Activated CD8-positive, alpha-beta T cell treated with anti-CD3 and anti-CD28 coated beads for 36 hours (primary cell): ENCODE results near the gene SF3A2. TPM values are rescaled to one million over a fixed set of nuclear protein-coding genes. Genes with fewer than 3 reads are reported as not detected.

Experiments
- ATAC-seq: fragments of 200-7000 bp; cut with Tn5 transposase; one replicate; pipeline ENCODE4 v1.10.0; 2021; ENCODE audit warnings: mild to moderate bottlenecking, moderate library complexity
- CTCF ChIA-PET: fragments of 350-600 bp; sonication (Branson Sonifier 250); formaldehyde crosslinking; loops from one replicate; lab custom pipeline; 2021; ENCODE audit warnings: antibody characterized with exemption; lab: Charles Lee
- POLR2A ChIA-PET: fragments of 350-600 bp; sonication (Branson Sonifier 250); formaldehyde crosslinking; loops from one replicate; lab custom pipeline; 2021; ENCODE audit warnings: antibody characterized with exemption; lab: Charles Lee
- DNase-seq: peaks from one replicate; pipeline ENCODE4 v3.0.0-alpha.2; 2020
- H3K27ac Mint-ChIP-seq: one replicate; pipeline ENCODE4 v1.8.0; 2021; ENCODE audit warnings: mild to moderate bottlenecking, mixed read lengths
- H3K27me3 Mint-ChIP-seq: one replicate; pipeline ENCODE4 v1.8.0; 2021; ENCODE audit warnings: mixed read lengths
- H3K36me3 Mint-ChIP-seq: one replicate; pipeline ENCODE4 v1.8.0; 2021; ENCODE audit warnings: low read depth, mixed read lengths
- H3K4me1 Mint-ChIP-seq: one replicate; pipeline ENCODE4 v1.8.0; 2021; ENCODE audit warnings: low read depth, mixed read lengths
- H3K4me3 Mint-ChIP-seq: one replicate; pipeline ENCODE4 v1.8.0; 2021; ENCODE audit warnings: mild to moderate bottlenecking, moderate library complexity, mixed read lengths
- H3K9me3 Mint-ChIP-seq: one replicate; pipeline ENCODE4 v1.8.0; 2021; ENCODE audit warnings: mixed read lengths
- intact Hi-C: fragments of 100-400 bp; cut with micrococcal nuclease; formaldehyde crosslinking; loops from one replicate; pipeline ENCODE4 v1.10.0; 2022
- total RNA-seq, 2 experiments: library from RNA; stranded (reverse); gene quantifications; one replicate each; pipeline ENCODE4 v1.2.3, GENCODE V29; 2021
- TF ChIP-seq, protein P1 (sequence below): fragments of 200-600 bp; IDR thresholded peaks from one replicate; pipeline ENCODE4 v1.8.0; 2022; ENCODE audit warnings: antibody characterized with exemption, mild to moderate bottlenecking

SF3A2 gene
- total RNA-seq, 2 experiments from 2014 or later = 157 to 163 TPM

DNA sequence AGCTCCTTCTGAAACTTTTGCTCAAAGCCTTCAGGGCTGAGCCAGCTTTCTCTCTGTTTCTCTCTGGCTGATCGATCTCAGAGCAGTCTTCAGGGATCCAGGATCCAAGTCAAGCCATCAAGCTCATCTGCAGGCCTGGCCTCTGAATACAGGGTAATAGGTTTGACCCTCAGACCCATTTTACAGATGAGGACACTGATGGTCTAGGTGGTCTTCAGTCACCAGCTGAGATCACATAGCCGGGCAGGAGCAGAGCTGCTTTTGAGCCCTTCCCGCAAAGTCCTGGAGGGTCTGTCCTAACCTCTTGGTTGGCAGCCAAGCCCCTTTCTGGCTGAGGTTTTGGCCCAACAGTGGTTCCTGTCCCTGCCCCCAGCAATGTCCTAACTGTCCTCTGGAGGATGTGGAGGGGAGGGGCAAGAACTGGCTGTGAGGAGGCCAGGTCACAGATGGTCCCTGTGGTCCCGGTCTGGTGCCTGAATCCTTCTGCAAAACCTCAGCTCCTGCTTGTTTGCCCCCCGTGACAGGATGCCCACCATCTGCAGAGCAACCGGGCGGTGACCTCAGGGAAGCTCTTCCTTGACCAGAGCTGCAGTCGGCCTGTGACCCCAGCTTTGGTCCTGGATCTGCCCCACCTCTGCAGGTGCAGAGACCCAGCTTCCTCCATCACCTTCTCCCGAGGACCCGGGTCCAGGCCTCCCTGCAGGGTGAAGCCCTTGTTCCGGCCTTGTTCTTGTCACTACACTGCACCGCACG lies 51.1 kb downstream of the SF3A2 start:
- CTCF ChIA-PET = interaction anchor here (1.3 to 1.4 kb wide), 3 partner anchors 14 to 21 kb away, joined by 4 to 7 read pairs (median 6); no protein-coding TSS in a partner anchor
- intact Hi-C loops = no loop called here

DNA sequence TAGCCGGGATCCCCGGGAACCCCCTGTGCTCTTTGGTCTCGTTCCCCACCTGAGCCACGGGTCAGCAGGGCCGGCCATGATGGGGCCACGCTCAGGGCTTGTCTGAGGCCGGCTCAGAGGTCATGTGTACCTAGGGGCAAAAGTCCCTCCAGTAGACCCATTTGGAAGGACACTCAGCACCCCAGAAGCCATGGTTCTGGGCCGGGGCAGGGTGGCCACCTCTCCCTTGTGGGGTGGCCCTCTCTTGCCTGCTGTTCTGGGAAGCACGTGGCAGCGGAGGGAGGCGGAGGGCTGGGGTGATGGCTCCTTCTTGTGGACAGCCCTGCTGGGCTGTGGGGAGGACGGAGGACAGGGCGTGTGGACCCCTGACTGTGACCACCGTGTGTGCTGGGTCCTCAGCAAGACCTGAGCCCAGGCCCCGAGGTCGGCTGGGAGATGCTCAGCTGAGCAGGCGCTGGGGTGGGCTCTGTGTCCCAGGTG lies 51.8 kb downstream of the SF3A2 start:
- no peak for ATAC-seq
- ChIA-PET POLR2A (interaction anchor here (1.0 to 1.7 kb wide), 5 partner anchors 11 to 46 kb away, joined by 3 to 4 read pairs (median 4); partner anchors contain the start of gene LSM7), CTCF (interaction anchor here (0.6 to 1.4 kb wide), 6 partner anchors 13 to 132 kb away, joined by 3 to 7 read pairs (median 3); no protein-coding TSS in a partner anchor)
- Mint-ChIP-seq H3K9me3 (no peaks in the 10 kb centered on the region), H3K27ac (no peak overlapping the region), H3K27me3 (peaks cover 13% of the 10 kb centered on the region), H3K4me3 (peak overlapping the region; percentile 72), H3K4me1 (peaks cover 10% of the 10 kb centered on the region), H3K36me3 (no peaks in the 10 kb centered on the region)
- TF ChIP-seq, protein P1, sequence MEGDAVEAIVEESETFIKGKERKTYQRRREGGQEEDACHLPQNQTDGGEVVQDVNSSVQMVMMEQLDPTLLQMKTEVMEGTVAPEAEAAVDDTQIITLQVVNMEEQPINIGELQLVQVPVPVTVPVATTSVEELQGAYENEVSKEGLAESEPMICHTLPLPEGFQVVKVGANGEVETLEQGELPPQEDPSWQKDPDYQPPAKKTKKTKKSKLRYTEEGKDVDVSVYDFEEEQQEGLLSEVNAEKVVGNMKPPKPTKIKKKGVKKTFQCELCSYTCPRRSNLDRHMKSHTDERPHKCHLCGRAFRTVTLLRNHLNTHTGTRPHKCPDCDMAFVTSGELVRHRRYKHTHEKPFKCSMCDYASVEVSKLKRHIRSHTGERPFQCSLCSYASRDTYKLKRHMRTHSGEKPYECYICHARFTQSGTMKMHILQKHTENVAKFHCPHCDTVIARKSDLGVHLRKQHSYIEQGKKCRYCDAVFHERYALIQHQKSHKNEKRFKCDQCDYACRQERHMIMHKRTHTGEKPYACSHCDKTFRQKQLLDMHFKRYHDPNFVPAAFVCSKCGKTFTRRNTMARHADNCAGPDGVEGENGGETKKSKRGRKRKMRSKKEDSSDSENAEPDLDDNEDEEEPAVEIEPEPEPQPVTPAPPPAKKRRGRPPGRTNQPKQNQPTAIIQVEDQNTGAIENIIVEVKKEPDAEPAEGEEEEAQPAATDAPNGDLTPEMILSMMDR = no peak
- DNase-seq = no peak
- intact Hi-C loops = no loop called here

More for the DNA sequence above, 51.1 kb downstream of the SF3A2 start:
- TF ChIP-seq, protein P1 = no peak
- Mint-ChIP-seq H3K4me3 (no peak overlapping the region), H3K27ac (no peak overlapping the region), H3K27me3 (peaks cover 13% of the 10 kb centered on the region), H3K4me1 (peaks cover 13% of the 10 kb centered on the region), H3K36me3 (no peaks in the 10 kb centered on the region), H3K9me3 (no peaks in the 10 kb centered on the region)
- POLR2A ChIA-PET = interaction anchor here (1.0 to 1.7 kb wide), 6 partner anchors 11 to 40 kb away, joined by 3 to 4 read pairs (median 4); partner anchors contain the start of gene LSM7
- no peak for ATAC-seq
- no peak for DNase-seq

DNA sequence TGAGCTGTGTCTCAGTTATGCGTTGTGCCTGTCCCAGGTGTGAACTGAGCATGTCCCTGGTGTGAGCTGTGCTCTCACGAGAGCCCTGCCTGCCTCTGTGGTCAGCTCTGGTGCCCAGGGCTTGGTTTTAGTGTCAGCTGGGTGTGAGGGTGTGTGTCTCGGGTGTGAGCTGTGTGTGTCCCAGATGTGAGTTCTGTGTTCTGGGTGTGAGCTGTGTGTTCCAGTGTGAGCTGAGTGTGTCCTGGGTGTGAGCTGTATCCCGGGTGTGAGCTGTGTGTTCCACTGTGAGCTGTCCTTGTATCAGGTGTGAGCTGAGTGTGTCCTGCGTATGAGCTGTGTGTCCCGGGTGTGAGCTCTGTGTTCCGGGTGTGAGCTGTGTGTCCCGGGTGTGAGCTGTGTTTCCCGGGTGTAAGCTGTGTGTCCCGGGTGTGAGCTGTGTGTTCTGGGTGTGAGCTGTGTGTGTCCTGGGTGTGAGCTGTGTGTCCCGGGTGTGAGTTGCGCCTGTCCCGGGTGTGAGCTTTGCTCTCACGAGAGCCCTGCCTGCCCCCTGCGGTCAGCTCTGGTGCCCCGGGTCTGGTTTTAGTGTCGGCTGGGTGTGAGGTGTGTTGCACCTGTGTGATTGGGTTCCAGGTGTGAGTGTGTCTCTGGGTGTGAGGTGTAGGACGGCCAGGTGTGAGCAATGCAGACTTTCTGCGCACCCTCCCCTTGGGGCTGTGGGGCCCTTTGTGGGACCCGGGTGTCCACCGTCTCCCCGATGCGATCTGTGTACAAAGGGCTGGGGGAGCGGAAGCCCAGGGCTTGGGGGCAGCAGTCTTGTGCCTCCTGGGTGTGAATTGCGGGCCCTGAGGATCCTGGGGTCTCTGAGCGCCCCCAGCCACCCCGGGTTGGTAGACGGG lies 52.4 kb downstream of the SF3A2 start:
- Mint-ChIP-seq H3K27me3 (peaks cover 13% of the 10 kb centered on the region), H3K9me3 (no peaks in the 10 kb centered on the region), H3K4me1 (peaks cover 13% of the 10 kb centered on the region), H3K27ac (peak overlapping the region; percentile 58), H3K36me3 (no peaks in the 10 kb centered on the region), H3K4me3 (peak overlapping the region; percentile 72)
- CTCF ChIA-PET = interaction anchor here (0.6 to 1.4 kb wide), 7 partner anchors 14 to 133 kb away, joined by 3 to 7 read pairs (median 3); no protein-coding TSS in a partner anchor
- POLR2A ChIA-PET = interaction anchor here (0.6 to 1.7 kb wide), 8 partner anchors 12 to 115 kb away, joined by 3 to 4 read pairs (median 4); partner anchors contain the start of gene LSM7
- ATAC-seq = peak; percentile 22
- TF ChIP-seq, protein P1 = no peak
- intact Hi-C loops = no loop called here
- DNase-seq = no peak

DNA sequence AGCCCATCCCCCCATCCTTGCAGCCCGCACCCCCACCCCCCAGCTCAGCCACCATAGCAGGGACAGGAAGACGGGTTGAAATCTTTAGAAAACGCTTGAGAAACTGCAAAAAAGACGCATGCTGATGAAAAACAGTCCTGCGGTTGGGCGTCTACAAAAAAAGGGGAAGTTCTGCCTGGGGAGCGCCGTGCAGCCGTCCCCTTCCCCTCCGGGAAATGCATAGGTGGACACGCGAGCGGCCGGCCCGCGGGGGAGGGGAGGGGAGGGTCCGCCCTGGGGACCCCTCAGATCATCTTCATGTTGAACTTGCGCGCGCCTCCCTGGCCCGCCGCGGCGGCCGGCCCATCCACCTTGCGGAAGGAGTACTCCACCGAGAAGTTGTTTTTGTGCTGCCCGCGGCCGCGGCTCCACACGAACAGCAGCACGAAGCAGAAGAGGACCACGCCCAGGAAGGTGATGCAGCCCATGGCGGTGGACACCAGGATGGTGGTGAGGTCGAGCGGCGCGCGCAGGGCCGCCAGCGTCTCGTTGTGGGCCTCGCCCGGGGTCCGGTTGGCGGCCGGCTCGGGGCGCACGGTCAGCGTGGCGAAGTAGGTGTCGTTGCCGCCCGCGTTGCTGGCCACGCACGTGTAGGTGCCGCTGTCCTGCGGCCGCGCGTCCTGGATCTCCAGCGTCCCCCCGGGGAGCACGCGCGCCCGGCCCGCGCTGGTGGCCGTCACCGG lies 53.3 kb downstream of the SF3A2 start:
- peak; percentile 69 for DNase-seq
- peaks cover 13% of the 10 kb centered on the region for H3K27me3 Mint-ChIP-seq
- ATAC-seq = peak; percentile 62
- no peaks in the 10 kb centered on the region for H3K9me3 Mint-ChIP-seq
- H3K27ac Mint-ChIP-seq = peak overlapping the region; percentile 50
- H3K4me1 Mint-ChIP-seq = peaks cover 14% of the 10 kb centered on the region
- TF ChIP-seq, protein P1 = no peak
- CTCF ChIA-PET = interaction anchor here (0.9 to 1.4 kb wide), 4 partner anchors 16 to 134 kb away, joined by 3 to 7 read pairs (median 3); no protein-coding TSS in a partner anchor
- POLR2A ChIA-PET = interaction anchor here (0.6 to 1.7 kb wide), 6 partner anchors 13 to 114 kb away, joined by 3 to 4 read pairs (median 4); no protein-coding TSS in a partner anchor
- peak overlapping the region; percentile 72 for H3K4me3 Mint-ChIP-seq
- intact Hi-C loops = no loop called here
- no peaks in the 10 kb centered on the region for H3K36me3 Mint-ChIP-seq
